GM21723 (cell line): ENCODE measurements around the gene TTR.

Experiments
- ATAC-seq: cut with Tn5 transposase; IDR thresholded peaks from one replicate; pipeline ENCODE4 v1.9.1; 2021; ENCODE audit warnings: mild to moderate bottlenecking, moderate library complexity; ENCODE audit not compliant: unreplicated experiment

The TTR gene

DNA sequence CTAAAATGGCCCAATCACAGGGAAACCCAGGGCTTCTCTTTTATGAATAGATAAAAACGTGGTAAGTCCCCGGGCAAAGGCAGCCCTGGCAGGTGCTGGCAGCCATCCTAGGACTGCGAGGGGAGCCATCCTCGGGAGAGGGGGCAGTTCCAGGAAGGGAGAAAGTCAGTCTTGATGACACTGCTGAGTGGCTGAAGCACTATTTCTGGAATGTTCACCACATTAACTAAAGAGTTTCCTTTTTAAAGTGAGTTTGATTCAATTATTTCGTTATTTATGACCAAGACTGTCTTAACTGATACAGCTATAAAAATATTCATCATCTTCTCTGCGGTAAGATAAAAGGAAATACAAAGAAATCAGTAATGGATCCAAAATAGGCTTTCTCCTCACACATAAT lies 20.4 kb downstream of the TTR start:
- no peak for ATAC-seq

DNA sequence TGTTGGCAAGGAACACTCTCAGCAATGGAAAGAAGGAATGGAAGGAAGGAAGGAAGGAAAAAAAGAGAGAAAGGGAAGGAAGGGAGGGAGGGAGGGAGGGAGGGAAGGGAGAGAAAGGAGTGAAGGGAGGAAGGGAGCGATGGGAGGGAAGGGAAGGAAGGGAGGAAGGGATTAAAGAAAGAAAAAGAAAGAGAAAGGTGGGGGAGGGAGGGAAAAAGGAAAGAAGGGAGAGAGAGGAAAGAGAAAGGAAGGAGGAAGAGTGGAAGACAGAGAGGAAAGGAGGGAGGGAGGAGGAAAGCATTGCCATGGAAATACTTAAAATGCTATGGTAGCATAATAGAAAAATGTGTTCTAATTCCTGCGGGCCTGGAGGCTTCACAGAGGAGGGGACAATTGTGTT lies 22.4 kb downstream of the TTR start:
- ATAC-seq, result no peak

DNA sequence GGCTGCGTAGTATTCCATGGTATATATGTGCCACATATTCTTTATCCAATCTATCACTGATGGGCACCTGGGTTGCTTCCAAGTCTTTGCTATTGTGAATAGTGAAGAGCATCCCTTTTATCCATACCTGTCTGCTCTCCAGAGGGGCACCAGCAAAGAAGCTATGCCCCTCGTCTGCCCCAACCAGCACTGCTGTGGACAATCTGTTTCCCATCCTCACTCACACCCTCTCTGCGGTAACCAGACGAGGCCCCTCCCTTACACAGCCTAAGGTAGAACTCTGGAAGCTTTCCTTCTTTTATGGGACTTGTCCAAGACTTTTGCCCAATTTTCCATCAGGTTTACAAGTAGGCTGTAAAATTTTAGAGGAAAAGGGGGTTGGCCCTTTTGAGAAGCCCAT lies 24.9 kb downstream of the TTR start:
- ATAC-seq, result no peak

DNA sequence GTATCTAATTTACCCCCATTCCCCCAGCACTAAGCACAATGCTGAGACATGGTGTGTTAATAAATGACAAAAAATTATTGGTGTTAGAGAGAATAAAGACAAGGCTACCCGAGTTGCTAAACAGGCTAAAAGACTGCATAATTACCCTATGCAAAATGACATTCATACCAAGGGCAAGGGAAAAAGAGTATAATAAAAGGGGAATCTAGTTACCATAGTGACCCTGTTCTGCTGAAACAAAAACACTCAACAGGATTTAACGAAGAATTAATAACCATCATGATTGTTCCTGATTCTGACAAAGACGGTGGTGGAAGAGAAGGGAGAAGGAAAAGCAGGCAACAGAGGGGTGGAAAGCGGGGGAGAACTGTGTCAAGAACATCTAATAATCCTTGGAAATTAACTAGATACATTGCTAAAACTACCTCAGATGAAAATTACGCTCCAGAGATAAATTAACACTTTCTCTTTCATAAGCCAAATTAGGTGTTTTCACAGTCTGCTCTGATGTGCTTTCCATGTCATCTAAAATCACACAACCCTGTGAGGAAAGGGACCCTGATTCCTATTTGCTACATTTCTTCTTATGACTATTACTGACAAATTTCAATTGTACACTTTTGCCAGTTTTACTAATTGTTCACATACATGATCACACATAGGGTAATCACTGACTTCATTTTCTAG lies 25.5 kb downstream of the TTR start:
- ATAC-seq, result peak; percentile 74

DNA sequence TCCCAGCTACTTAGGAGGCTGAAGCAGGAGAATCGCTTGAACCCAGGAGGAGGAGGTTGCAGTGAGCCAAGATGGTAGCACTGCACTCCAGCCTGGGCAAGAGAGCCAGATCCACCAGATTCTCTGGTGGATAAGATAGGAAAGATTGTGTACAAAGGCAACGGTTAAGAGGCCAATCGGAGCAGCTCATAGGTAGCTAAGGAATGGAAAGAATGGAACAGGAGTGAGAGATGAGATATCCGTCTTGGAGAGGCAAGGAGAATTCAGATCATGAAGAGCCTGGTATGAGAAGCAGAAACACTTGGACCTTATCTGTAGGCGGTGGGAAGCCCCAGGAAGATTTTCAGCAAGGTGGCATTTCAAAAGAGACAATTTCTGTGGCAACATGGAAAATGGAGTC lies 27.1 kb downstream of the TTR start:
- ATAC-seq, result no peak

DNA sequence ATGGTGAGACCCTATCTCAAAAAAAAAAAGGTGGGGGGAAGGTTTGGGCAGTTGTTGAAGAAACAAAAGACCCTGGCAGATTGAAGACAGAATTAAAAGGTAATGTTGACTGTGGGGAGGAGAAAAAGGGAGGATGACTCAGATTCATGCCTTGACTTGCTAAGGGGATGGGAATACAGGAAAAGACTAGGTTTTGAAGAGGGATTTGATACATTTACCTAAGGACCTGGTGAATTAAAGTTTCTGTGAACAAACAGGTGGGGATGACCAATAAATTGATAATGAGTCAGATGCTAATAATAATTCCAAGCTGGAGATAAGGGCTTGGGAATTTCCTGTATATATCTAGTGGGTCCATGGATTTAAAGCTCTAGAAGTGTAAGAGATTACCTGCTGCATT lies 27.6 kb downstream of the TTR start:
- no peak for ATAC-seq

DNA sequence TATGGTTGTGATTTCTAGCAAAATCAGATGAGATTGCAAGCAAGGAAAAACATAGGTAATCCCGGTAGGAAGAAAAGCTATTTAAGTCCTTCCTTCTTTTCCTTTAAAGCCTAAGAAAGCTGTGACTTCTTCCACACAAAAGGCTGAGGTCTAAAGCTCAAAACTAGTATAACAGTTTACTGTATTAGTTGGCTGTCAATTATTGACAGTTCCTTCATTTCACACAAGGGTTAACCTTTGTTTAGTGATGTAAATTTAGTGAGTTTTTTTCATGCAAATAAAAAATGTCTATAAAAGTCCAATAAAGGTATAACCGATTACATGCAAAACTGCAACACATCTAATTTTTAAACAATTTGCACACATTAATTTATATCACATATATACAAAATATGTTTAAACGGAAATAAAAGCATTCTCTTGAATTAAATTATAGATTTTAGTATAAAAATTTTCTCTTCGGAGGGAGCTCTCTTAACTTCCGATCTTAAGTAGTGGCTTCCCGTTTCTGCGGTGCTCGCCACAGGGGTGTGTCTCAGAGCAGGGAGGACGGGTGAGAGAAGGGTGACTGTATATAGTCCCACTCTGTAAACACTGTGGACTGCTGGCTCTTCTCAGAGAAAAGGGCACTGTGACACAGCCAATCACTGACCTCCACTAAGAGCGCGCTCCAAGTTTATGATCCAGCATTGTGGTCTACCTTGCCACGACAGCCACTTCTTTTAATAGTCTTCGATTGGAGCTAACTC lies 33.4 kb downstream of the TTR start:
- no peak for ATAC-seq

DNA sequence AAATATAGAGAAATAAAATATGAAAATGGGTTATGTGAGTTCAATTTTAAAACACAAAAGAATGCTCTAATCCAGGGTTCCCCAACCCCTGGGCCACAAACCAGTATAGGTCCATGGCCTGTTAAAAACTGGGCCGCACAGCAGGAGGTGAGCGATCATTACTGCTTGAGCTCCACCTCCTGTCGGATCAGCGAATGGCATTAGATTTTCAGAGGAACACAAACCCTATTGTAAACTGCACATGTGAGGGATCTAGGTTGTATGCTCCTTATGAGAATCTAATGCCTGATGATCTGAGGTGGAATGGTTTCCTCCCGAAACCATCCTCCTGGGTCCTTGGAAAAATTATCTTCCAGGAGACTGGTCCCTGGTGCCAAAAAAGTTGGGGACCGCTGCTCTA lies 34.7 kb downstream of the TTR start:
- no peak for ATAC-seq

DNA sequence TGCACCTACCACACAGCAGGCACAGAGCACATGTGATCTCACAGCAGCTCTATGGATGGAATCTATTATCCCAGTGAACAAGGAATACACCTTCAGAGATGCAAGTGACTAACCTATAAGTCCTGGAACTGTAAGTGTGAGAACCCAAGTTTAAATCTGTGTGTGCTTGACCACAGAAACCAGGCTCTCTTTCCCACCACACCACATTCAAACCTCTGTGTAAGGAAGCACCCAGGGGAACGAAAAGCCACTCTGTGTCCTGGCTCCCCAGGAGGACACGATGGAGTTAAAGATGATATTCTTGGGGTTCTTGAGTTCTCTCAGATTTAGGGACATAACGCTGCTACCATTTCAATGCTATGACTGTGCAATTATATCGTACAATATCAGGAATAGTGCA lies 38.9 kb downstream of the TTR start:
- no peak for ATAC-seq

DNA sequence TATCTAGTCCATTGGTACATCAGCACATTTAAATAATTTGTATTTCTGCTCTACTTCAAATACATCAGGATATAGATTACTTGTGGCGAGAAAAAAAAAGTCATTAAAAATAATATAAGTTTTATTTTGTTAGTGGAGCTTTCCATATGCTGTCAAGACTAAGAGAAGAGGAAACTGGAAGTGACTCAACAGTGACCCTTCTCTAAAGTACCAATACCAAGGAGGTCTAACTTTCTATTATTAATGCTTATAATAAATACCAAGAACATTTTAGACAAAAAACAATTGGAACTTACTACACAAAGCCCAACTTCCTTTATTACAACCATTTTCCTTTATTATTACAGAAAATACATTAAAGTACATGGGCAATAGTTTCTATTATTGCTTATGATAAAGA lies 39.8 kb downstream of the TTR start:
- ATAC-seq, result no peak

DNA sequence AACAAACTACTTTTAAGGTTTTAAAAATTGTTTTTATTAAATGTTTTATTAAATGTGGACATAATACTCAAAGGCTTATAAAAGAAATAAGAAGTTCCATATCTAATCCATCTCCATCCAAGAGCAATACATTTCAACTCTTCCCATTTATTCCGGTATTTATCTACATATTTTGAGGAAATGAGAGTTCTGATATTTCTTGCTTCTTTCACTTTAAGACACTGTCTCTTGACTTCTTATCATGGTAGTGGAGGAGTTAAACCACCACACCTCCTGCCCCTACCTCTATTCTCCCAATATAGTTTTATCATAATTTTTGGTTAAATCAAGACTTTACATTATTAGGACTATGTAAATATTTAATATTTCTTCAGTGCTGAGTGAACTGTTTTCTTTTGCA lies 40.7 kb downstream of the TTR start:
- ATAC-seq, result no peak

DNA sequence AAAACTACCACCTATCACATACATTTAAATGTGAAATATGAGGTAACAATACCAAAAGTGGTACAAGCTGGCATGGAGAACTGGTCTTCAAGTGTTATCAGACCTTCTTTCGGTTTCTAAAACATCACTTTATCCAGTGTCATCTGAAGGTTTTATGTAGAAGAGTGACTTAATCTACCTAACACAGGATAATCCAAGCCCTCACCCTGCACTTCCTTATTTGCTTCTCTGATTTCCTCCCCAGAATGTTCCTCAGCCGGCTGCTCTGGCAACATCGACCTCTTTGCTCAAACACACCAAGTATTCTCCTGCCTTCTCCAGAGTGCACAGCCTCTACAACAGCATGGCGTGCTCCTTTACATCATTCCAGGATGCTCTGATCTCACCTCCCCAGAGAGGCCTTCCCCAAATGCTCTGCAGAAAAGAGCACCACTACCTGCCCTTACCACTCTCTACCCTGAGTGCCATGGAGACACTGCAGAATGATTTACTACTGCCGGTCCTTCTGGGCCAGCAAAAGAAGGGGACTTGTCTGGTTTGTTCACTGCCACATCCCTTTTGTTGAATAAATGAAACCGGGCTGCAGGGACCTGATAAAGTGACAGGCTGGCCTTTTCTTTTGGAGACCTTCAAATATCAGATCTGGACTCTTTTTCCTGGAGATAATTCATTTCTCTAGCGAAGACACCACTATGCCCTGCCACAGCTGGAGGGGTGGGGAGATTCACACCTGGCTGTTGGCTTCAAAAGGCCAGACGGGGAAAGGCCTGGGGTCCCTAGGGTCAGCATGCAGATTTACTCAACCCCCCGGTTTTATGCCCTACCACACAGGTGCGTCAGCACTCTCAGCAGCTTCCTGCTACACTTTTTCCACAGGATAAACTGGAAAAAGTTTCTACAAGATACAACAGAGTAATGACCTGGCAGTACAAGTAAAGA lies 42.0 kb downstream of the TTR start:
- peak; percentile 22 for ATAC-seq

DNA sequence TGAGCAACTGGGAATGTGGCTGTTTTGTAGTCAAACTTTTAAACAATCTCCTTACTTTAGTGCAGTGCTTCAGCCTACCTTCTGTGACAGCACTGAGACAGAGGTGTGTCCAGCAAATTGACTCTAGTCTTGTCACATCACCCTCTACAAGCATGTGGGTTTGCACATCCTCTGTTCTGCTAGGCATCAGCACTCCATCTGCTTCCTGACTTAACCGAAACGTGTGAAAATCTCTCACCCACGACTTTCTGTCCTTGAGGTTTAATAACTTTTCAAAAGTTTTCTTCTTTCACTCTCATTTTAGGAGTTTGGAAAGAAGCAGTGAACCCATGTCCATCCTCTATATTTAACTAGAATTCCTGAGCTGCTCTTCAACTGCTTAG lies 42.6 kb downstream of the TTR start:
- peak; percentile 98 for ATAC-seq

DNA sequence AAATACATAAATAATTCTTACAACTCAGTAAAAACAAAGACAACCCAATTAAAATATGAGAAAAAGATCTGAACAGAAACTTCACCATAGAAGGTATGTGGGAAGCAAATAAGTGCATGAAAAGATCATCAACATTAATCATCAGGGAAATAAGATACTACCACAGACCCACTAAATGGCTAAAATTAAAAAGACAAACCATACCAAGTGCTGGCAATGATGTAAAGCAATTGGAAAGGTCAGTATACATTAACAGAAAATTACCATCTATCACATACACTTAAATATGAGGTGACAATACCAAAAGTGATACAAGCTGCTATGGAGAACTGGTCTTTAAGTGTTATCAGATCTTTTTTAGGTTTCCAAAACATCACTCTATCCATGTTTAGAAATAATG lies 44.7 kb downstream of the TTR start:
- ATAC-seq, result no peak

DNA sequence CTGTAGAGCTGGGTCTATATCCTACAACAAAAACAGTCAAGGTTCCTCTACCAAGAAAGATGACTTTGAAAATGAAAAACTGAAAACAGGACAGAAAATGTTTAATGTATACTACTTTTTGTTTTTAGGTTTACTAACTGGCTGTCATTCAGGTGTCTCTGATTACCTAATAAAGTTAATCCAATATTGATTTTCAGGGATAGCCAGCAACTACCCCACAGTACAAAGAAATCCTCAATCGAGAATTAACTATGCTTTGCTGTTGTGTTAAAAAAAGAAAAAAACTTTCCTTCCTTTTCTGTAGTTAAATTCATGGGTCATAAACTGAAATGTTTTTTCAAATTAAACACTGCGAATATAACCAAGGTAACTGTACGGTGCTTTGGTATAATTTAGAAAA lies 45.8 kb downstream of the TTR start:
- ATAC-seq, result no peak

DNA sequence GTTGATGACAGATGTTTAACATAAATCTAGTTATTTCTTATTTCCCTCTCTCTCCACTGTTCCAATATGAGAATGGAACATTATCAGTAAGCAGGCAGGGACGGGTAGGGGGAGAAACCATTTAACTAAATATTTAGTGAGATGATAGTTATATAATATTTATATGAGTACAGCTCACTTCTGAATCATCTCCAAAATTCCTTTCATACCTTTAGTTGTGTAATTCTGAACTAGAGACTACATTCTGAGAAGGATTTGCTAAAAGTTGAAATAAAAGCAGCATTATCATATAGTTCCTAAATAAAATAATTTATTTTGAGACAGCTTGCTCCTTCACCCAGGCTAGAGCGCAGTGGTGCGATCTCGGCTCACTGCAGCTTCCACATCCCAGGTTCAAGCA lies 51.3 kb downstream of the TTR start:
- ATAC-seq, result no peak

DNA sequence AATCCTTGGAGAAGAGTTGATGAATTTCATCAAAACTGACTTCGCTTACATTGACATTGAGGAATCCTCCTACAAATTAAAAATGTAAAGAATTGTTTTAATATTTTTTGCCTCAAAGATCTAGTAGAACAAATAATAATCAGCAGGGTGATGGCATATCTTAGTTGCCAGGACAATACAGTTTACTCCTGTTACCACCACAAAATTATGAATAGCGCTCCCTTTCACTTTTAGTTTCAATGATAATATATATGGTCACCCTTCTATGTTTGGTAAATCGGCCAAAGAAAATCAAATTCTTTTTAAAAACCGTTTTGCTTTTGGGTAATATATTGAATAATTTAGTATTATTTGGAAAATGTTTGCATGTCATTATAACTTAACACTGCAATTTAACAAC lies 53.7 kb downstream of the TTR start:
- ATAC-seq, result no peak

DNA sequence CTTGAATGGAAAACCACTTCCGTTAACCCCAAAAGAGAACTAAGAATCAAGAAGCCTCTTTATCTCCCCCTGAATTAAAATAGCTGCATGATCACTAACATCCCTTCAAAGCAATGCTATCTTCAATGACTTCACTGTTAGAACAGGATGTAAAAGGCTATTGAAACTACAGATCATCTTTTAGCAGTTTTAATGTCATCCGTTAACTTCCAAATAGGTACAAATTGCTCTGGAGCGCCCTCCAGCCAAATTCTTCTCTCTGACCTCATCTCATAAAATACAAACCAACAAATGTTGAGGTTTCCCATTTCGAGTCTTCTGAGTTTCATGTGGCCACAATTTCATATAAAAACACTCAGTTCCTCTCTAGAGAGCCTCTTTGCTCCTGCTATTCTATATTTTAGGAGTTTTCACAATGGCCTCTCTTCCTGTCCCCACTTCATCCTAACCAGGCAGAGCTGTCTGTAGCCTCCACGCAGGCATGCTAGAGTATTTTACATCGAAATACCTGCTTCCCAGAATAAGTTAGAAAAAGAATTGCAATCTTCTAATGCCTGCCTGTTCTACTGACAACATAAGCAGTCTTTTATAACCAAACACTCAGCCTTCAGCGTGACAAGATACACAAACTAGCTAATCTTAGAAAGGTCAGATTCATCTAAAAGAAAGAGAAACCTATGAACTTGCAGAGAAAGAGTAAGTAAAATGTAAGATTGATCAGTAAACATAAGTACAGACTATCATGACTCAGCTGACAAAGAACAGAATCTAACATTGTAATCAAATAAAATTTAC lies 54.9 kb downstream of the TTR start:
- peak; percentile 23 for ATAC-seq

DNA sequence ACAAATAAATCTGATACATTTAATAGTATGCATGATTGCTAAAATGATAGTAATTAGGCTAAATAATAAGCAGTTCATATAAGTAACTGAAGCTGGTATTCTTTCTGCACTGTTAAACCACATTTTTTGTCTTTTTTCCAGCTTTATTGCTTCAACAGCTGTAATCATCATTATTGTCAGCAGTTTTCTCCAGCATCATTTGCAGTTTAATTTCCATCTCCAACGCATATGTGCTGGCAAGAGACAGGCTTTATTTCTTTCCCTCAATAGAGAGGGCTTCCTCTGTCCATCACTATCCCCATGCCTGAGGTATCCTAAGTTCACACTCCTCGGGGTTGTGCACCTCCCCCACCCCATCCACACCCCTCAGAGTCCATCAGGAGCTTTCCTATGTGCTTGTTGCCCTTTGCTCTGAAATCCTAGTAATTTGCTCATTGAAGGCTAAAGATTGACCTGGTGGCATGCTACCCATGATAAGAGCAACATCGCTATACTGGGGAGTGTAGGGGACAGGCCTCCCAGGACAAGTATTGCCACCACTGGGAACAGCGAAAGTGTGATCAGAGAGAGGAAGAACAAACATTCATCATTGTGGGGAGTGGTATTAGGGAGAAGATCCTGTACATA lies 55.6 kb downstream of the TTR start:
- ATAC-seq, result no peak
